ENCODE results near the gene PCDH15.

DNA sequence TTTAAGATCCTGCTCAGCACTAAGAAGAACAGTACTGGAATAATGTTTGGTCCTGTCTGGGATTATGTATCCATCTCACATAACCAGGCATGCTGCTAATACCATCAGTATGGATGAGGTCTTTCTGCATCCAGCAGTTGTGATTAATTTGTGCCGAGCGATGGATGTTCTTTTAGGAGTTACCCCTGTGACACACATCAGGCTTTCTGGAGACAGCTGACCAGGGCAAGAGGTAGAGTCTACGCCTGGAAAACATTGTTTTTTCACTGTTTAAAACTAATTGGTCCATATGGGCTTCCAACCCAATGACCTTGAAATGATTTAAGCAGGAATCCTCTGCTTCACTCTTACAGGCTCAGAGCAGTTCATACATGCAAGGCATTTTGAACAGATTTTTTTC, 603.0 kb downstream of the PCDH15 start:
- TF ChIP-seq, protein P1, sequence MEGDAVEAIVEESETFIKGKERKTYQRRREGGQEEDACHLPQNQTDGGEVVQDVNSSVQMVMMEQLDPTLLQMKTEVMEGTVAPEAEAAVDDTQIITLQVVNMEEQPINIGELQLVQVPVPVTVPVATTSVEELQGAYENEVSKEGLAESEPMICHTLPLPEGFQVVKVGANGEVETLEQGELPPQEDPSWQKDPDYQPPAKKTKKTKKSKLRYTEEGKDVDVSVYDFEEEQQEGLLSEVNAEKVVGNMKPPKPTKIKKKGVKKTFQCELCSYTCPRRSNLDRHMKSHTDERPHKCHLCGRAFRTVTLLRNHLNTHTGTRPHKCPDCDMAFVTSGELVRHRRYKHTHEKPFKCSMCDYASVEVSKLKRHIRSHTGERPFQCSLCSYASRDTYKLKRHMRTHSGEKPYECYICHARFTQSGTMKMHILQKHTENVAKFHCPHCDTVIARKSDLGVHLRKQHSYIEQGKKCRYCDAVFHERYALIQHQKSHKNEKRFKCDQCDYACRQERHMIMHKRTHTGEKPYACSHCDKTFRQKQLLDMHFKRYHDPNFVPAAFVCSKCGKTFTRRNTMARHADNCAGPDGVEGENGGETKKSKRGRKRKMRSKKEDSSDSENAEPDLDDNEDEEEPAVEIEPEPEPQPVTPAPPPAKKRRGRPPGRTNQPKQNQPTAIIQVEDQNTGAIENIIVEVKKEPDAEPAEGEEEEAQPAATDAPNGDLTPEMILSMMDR (IDR thresholded peaks at IDR 0.05): no peak
- no peak for TF ChIP-seq POLR2A (IDR thresholded peaks at IDR 0.05)
